Subcutaneous abdominal adipose tissue (tissue), 5 donors: ENCODE results near the gene DHRSX.
A peak's percentile ranks its signal among the peaks of the same experiment; 100 is the strongest.

Experiments used
- H3K27ac ChIP-seq: one replicate; pipeline ENCODE4 v1.7.0; 2013; ENCODE audit warnings: low read depth, mild to moderate bottlenecking, inconsistent platforms, low read length, moderate library complexity
- H3K27me3 ChIP-seq, 5 donors: one replicate each; pipeline ENCODE4 v1.7.0; 2013; ENCODE audit warnings: low read length in 5 of 5, inconsistent platforms in 1 of 5; ENCODE audit not compliant: control insufficient read depth in 5 of 5, insufficient read depth in 4 of 5
- H3K36me3 ChIP-seq, 5 donors: one replicate each; pipeline ENCODE4 v1.7.0; 2013; ENCODE audit warnings: low read length in 5 of 5; ENCODE audit not compliant: control insufficient read depth in 5 of 5, insufficient read depth in 5 of 5
- H3K4me1 ChIP-seq, 5 donors: one replicate each; pipeline ENCODE4 v1.7.0; 2013; ENCODE audit warnings: low read length in 5 of 5, mild to moderate bottlenecking in 3 of 5, moderate library complexity in 1 of 5; ENCODE audit not compliant: control insufficient read depth in 5 of 5, insufficient read depth in 5 of 5
- H3K4me3 ChIP-seq, 5 donors: one replicate each; pipeline ENCODE4 v1.7.0; 2013; ENCODE audit warnings: low read length in 5 of 5, low read depth in 1 of 5
- H3K9ac ChIP-seq, 5 donors: one replicate each; pipeline ENCODE4 v1.7.0; 2013; ENCODE audit warnings: low read length in 5 of 5, mild to moderate bottlenecking in 4 of 5, moderate library complexity in 3 of 5
- H3K9me3 ChIP-seq, 5 donors: one replicate each; pipeline ENCODE4 v1.7.0; 2013; ENCODE audit warnings: low read length in 5 of 5; ENCODE audit not compliant: control insufficient read depth in 5 of 5
- donor health status: healthy.
- donor health status: healthy.
- donor health status: healthy.
- donor health status: healthy.
- donor health status: healthy.

The DHRSX gene, protein sequence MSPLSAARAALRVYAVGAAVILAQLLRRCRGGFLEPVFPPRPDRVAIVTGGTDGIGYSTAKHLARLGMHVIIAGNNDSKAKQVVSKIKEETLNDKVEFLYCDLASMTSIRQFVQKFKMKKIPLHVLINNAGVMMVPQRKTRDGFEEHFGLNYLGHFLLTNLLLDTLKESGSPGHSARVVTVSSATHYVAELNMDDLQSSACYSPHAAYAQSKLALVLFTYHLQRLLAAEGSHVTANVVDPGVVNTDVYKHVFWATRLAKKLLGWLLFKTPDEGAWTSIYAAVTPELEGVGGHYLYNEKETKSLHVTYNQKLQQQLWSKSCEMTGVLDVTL

DNA sequence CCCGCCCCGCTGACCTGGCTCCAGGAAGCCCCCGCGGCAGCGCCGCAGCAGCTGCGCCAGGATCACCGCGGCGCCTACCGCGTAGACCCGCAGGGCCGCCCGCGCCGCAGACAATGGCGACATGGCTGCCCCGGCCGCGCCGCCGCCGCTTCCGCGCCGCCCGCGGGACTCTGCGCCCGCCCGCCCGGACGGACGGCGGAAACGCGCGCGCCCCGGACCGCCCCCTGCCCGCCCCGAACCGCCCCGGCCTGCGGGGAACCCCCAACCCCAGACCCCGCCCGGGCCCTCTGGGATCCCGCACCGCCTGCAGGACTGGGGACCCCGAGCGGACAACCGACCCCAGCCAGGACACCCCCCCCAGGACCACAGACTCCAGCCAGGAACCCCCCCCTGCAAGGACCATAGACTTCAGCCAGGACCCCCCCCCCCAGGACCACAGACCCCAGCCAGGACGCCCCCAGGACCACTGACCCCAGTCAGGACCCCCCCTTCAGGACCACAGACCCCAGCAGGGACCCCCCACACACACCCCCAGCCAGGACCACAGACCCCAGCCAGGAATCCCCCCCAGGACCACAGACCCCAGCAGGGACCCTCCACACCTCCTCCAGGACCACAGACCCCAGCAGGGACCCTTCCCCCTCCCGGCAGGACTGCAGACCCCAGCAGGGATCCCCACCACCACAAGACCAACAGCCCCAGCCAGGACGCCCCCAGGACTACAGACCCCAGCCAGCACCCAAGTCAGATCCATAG lies at the start of gene DHRSX, which contains the start of gene ZBED1:
TSS of gene DHRSX (minus strand) at position 174 of the 756 bp plus-strand sequence. CDS start at position 123, 51 bp downstream.
TSS of gene ZBED1 (minus strand) at position 174 of the 756 bp plus-strand sequence. CDS start 10,257 bp downstream, outside the sequence.
- H3K36me3 ChIP-seq = no peaks in the 10 kb centered on the region
- peaks cover 6 to 41% (median 31%) of the 10 kb centered on the region in 5 donors for H3K4me1 ChIP-seq
- H3K9ac ChIP-seq = peak within 1 kb of the TSS in 4 of 5 donors; percentile 73 to 83 (median 80)
- H3K27me3 ChIP-seq = no peaks in the 10 kb centered on the region
- H3K4me3 ChIP-seq = peak within 1 kb of the TSS; percentile 61 to 89 (median 79)
- peak within 1 kb of the TSS; percentile 84 for H3K27ac ChIP-seq
- no peaks in the 10 kb centered on the region for H3K9me3 ChIP-seq

DNA sequence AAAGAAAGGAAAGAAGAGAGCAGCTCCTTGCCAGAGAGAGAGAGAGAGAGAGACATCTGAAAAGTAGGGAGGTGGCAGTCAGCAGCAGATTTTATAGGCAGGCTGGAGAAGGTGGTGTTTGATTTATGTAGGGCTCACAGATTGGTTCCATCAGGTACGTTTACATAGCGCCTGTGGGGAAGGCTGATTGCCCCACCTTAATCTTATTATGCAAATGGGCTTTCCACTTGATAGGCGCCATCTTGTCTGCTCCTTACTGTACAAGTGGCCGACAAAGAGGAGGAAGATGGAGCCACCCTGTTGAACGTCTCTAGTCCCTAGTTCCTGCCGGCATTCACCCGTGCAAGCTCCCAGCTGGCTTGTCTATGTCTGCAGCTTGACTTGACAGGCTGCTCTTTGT lies 49.1 kb upstream of the DHRSX start:
- Histone ChIP-seq H3K27me3 (peaks cover 0 to 18% (median 12%) of the 10 kb centered on the region in 5 donors), H3K9ac (no peak overlapping the region), H3K4me1 (peaks cover 0 to 7% (median 0%) of the 10 kb centered on the region in 5 donors), H3K36me3 (no peaks in the 10 kb centered on the region), H3K27ac (no peak overlapping the region), H3K9me3 (no peaks in the 10 kb centered on the region), H3K4me3 (no peak overlapping the region)

DNA sequence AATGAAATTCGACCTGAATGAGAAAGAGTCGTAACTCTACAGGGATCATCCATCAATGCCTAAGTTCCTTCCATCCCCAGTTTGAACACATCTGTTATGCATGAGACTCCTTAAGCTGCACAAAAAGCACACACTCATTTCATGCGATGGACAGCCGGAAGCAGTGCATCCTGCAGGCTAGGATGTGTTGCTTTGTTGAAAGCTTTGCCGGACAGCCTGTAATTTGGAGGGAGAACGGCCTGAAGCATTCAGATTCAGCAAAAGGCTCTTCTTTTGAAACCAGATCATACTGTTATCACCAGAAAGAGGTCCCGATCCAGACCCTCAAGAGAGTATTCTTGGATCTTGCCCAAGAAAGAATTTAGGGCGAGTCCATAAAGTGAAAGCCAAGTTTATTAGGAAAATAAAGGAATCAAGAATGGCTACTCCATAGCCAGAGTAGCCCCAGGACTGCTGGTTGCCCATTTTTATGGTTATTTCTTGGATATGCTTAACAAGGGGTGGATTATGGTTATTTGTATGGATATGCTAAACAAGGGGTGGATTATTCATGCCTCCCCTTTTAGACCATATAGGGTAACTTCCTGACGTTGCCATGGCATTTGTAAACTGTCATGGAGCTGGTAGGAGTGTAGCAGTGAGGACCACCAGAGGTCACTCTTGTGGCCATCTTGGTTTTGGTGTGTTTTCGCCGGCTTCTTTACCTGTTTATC lies 48.1 kb upstream of the DHRSX start:
- peaks cover 0 to 19% (median 18%) of the 10 kb centered on the region in 5 donors for H3K27me3 ChIP-seq
- H3K27ac ChIP-seq = no peak overlapping the region
- H3K4me3 ChIP-seq = peak overlapping the region in 1 of 5 donors; percentile 27
- H3K4me1 ChIP-seq = peaks cover 0 to 7% (median 0%) of the 10 kb centered on the region in 5 donors
- H3K36me3 ChIP-seq = no peaks in the 10 kb centered on the region
- H3K9ac ChIP-seq = no peak overlapping the region
- H3K9me3 ChIP-seq = no peaks in the 10 kb centered on the region

DNA sequence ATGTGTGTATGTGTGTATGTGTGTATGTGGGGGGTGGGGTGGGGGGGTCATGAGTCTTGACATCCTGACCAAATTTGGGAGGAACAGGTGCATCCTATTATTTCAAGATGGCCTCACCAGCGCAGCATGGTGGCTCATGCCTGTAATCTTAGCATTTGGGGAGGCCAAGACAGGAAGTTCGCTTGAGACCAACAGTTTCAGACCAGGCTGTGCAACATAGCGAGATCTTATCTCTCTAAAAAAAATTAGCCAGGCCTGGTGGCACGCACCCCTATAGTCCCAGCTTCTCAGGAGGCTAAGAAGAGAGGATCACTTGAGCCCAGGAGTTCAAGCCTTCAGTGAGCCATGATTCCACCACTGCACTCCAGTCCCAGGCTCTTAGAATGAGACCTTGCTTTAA lies 47.0 kb upstream of the DHRSX start:
- Histone ChIP-seq H3K9me3 (no peaks in the 10 kb centered on the region), H3K4me1 (peaks cover 0 to 4% (median 0%) of the 10 kb centered on the region in 5 donors), H3K4me3 (no peak overlapping the region), H3K36me3 (no peaks in the 10 kb centered on the region), H3K27me3 (peaks cover 0 to 21% (median 16%) of the 10 kb centered on the region in 5 donors), H3K27ac (no peak overlapping the region), H3K9ac (no peak overlapping the region)

DNA sequence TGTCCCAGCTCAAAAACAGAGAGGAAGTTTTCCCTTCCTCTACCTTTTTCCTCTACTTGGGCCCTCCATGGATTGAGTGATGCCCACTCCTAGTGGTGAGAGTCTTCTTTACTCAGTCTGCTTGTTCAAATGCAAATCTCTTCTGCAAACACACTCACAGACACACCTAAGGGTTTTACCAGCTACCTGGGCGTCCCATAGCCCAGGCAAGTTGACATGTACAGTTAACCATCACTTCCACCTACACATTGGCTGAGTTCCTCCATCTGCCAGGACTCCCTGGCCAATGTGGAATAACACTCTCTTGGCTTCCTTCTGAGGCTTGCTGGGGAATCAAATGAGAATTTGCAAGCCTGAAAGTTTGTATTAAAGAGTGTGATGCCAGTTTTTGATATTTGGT lies 45.7 kb upstream of the DHRSX start:
- no peaks in the 10 kb centered on the region for H3K4me1 ChIP-seq
- no peak overlapping the region for H3K4me3 ChIP-seq
- no peaks in the 10 kb centered on the region for H3K36me3 ChIP-seq
- no peaks in the 10 kb centered on the region for H3K9me3 ChIP-seq
- H3K27me3 ChIP-seq = peaks cover 0 to 21% (median 18%) of the 10 kb centered on the region in 5 donors
- no peak overlapping the region for H3K9ac ChIP-seq
- no peak overlapping the region for H3K27ac ChIP-seq

DNA sequence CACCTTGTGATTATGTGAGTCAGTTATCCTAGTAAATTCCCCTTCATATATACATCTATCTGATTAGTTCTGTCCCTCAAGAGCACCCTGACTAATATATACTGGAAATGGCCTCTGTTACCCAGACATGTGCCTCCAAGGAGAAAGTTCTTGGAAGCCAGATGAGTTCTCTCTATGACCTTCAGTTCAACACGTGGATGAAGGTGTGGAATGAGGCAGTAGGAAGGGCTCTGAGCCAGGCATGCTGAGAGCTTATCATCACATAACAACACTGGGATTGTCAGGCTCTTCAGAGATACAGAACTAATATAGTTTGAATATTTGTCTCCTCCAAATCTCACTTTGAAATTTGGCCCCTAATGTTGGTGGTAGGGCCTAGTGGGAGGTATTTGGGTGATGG lies 44.4 kb upstream of the DHRSX start:
- Histone ChIP-seq H3K27me3 (peaks cover 0 to 21% (median 13%) of the 10 kb centered on the region in 5 donors), H3K9me3 (no peaks in the 10 kb centered on the region), H3K36me3 (no peaks in the 10 kb centered on the region), H3K4me3 (no peak overlapping the region), H3K4me1 (no peaks in the 10 kb centered on the region), H3K9ac (no peak overlapping the region), H3K27ac (no peak overlapping the region)

DNA sequence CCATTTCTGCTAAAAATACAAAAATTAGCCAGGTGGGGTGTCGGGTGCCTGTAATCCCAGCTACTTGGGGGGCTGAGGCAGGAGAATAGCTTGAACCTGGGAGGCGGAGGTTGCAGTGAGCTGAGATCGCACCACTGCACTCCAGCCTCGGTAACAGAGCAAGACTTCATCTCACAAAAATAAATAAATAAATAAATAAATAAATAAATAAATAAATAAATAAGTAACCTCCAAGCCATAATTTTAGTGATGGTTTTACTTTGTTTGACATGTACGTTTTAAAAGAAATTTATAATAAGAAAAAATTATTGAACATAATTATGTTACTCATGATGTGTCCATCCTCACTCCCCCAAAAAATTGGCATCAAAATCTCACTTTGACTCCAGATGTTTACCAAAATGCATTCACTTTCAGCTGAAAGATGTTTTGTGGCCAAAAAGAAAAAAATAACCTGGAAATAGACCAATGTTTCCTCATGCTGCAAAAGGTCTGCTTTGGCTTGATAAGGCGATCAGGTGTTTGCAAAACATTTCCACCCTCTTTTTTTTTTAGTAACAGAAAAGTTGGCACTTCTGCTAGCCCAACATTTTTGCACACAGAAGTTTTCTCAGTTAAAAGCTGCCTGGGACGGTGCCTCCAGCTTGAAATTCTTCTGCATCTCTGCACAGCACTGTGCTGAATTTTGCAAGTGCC lies 42.2 kb upstream of the DHRSX start:
- H3K27ac ChIP-seq = no peak overlapping the region
- peaks cover 0 to 9% (median 3%) of the 10 kb centered on the region in 5 donors for H3K27me3 ChIP-seq
- H3K9ac ChIP-seq = no peak overlapping the region
- H3K9me3 ChIP-seq = no peaks in the 10 kb centered on the region
- no peaks in the 10 kb centered on the region for H3K36me3 ChIP-seq
- no peaks in the 10 kb centered on the region for H3K4me1 ChIP-seq
- no peak overlapping the region for H3K4me3 ChIP-seq

DNA sequence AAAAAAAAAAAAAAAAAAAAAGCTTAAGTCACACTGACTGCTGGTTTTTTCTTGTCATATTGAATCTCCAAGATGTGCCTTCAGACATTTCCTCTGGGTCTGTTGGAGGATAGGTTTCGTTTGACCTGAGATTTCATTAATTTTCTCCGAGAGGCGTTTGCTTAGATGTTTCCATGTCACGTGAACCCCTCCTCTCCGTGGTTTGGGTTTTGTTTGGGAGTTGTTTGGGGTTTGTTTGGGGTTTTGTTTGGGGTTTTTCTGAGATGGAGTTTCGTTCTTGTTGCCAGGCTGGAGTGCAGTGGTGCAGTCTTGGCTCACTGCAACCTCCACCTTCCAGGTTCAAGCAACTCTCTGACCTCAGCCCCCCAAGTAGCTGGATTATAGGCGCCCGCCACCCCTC lies 40.8 kb upstream of the DHRSX start:
- H3K9me3 ChIP-seq = no peaks in the 10 kb centered on the region
- H3K27ac ChIP-seq = no peak overlapping the region
- H3K4me3 ChIP-seq = no peak overlapping the region
- H3K36me3 ChIP-seq = no peaks in the 10 kb centered on the region
- no peak overlapping the region for H3K9ac ChIP-seq
- H3K4me1 ChIP-seq = no peaks in the 10 kb centered on the region
- H3K27me3 ChIP-seq = peaks cover 0 to 9% (median 3%) of the 10 kb centered on the region in 5 donors

DNA sequence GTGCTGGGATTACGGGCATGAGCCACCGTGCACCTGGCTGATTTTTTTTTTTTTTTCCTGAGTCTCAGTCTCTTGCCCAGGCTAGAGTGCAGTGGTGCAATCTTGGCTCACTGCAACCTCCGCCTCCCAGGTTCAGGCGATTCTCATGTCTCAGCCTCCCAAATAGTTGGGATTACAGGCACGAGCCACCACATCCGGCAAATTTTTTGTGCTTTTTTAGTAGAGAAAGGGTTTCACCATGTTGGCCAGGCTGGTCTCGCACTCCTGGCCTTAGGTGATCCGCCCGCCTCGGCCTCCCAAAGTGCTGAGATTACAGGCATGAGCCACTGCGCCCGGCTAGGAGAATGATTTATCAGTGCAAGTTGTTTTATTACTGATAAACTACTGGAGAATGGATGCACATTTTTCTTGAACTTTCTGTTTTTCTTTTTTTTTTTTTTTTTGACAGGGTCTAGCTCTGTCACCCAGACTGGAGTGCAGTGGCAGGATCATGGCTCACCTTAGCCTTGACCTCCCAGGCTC lies 39.7 kb upstream of the DHRSX start:
- H3K9me3 ChIP-seq = no peaks in the 10 kb centered on the region
- H3K4me3 ChIP-seq = no peak overlapping the region
- H3K27me3 ChIP-seq = peaks cover 0 to 12% (median 3%) of the 10 kb centered on the region in 5 donors
- H3K27ac ChIP-seq = no peak overlapping the region
- no peak overlapping the region for H3K9ac ChIP-seq
- H3K36me3 ChIP-seq = no peaks in the 10 kb centered on the region
- no peaks in the 10 kb centered on the region for H3K4me1 ChIP-seq
